Caco-2 (cell line): ENCODE data around the gene SCUBE1. TPM values are rescaled to one million over a fixed set of nuclear protein-coding genes. Genes with fewer than 3 reads are reported as not detected.

Experiments
- BruUV-seq: library from RNA; stranded (reverse); fragments of 400-500 nt; replicated peaks from 2 replicates; lab custom pipeline; 2021; lab: Mats Ljungman, UMichigan
- CTCF ChIA-PET: fragments of 300-600 bp; sonication (Branson Sonifier 250); formaldehyde crosslinking; loops from one replicate; lab custom pipeline; 2022; ENCODE audit warnings: antibody characterized with exemption; lab: Charles Lee
- POLR2A ChIA-PET: fragments of 300-600 bp; sonication (Branson Sonifier 250); formaldehyde crosslinking; loops from one replicate; lab custom pipeline; 2022; ENCODE audit warnings: antibody characterized with exemption; lab: Charles Lee
- DNase-seq, 2 experiments: peaks; one replicate each; pipeline versions ENCODE4 v3.0.0 to v3.0.0-alpha.2; 2020 to 2022
- H3K27me3 ChIP-seq: replicated peaks from 2 replicates; pipeline ENCODE4 v1.6.0; 2011; ENCODE audit warnings: low read length; ENCODE audit not compliant: control insufficient read depth, insufficient read depth
- H3K36me3 ChIP-seq: 2 replicates; pipeline ENCODE4 v1.5.1; 2011; ENCODE audit warnings: low read length; ENCODE audit not compliant: control insufficient read depth, insufficient read depth
- H3K4me1 ChIP-seq: fragments of 250-450 bp; sonication (Bioruptor Pico); 2 replicates; pipeline ENCODE4 v1.5.1; 2020; ENCODE audit warnings: mild to moderate bottlenecking
- H3K4me3 ChIP-seq: 2 replicates; pipeline ENCODE4 v1.5.1; 2011; ENCODE audit warnings: low read depth, mild to moderate bottlenecking, control low read depth, low read length
- H3K9me3 ChIP-seq: fragments of 250-450 bp; sonication (Bioruptor Pico); 2 replicates; pipeline ENCODE4 v1.5.1; 2020; ENCODE audit warnings: mild to moderate bottlenecking, moderate library complexity
- H3K27ac Mint-ChIP-seq: one replicate; pipeline ENCODE4 v1.8.0; 2022; ENCODE audit warnings: mixed read lengths; ENCODE audit not compliant: unreplicated experiment
- H3K27me3 Mint-ChIP-seq: one replicate; pipeline ENCODE4 v1.8.0; 2022; ENCODE audit warnings: mixed read lengths; ENCODE audit not compliant: insufficient read depth, unreplicated experiment
- H3K36me3 Mint-ChIP-seq: one replicate; pipeline ENCODE4 v1.8.0; 2022; ENCODE audit warnings: mild to moderate bottlenecking, mixed read lengths; ENCODE audit not compliant: insufficient read depth, unreplicated experiment
- H3K4me1 Mint-ChIP-seq: one replicate; pipeline ENCODE4 v1.8.0; 2022; ENCODE audit warnings: low read depth, mixed read lengths; ENCODE audit not compliant: unreplicated experiment
- H3K4me3 Mint-ChIP-seq: one replicate; pipeline ENCODE4 v1.8.0; 2022; ENCODE audit warnings: mild to moderate bottlenecking, moderate library complexity, mixed read lengths; ENCODE audit not compliant: unreplicated experiment
- H3K9me3 Mint-ChIP-seq: one replicate; pipeline ENCODE4 v1.8.0; 2022; ENCODE audit warnings: mixed read lengths; ENCODE audit not compliant: unreplicated experiment
- CTCF ChIP-seq, 2 experiments: fragments of 200-600 bp in 1 of 2; IDR thresholded peaks; 1 replicate in 1 of 2; 2 replicates in 1 of 2; pipeline versions ENCODE4 v1.5.1 to v1.8.0; 2011 to 2022; ENCODE audit warnings: antibody characterized with exemption in 1 of 2, control low read depth in 1 of 2, inconsistent platforms in 1 of 2, low read depth in 1 of 2, low read length in 1 of 2, mild to moderate bottlenecking in 1 of 2, moderate library complexity in 1 of 2; ENCODE audit not compliant: insufficient read depth in 1 of 2, severe bottlenecking in 1 of 2, unreplicated experiment in 1 of 2
- intact Hi-C: fragments of 100-400 bp; cut with micrococcal nuclease; formaldehyde crosslinking; loops from one replicate; pipeline ENCODE4 v1.10.0; 2022; ENCODE audit not compliant: unreplicated experiment
- total RNA-seq: library from RNA; stranded (reverse); gene quantifications from 2 replicates; pipeline ENCODE4 v1.2.3, GENCODE V29; 2022

Gene SCUBE1
- total RNA-seq, 1 experiment from 2014 or later: not detected

GRCh38 chr22:43179146-43179910 lies 163.8 kb downstream of the SCUBE1 start:
- ChIA-PET CTCF (no interaction called here), POLR2A (no interaction called here)
- no peak for DNase-seq
- Mint-ChIP-seq H3K4me3 (no peak overlapping the region), H3K36me3 (peaks cover 39% of the 10 kb centered on the region), H3K9me3 (no peaks in the 10 kb centered on the region), H3K4me1 (peaks cover 4% of the 10 kb centered on the region), H3K27me3 (no peaks in the 10 kb centered on the region), H3K27ac (no peak overlapping the region)
- peaks cover under 1% of the 10 kb centered on the region; the same call in 1 of the 2 replicates for H3K4me1 ChIP-seq
- H3K27me3 ChIP-seq: no peaks in the 10 kb centered on the region
- no peak overlapping the region for H3K4me3 ChIP-seq
- intact Hi-C loops: no loop called here
- no peaks in the 10 kb centered on the region for H3K9me3 ChIP-seq
- peaks cover 7% of the 10 kb centered on the region for H3K36me3 ChIP-seq
- TF ChIP-seq CTCF (IDR thresholded peaks at IDR 0.05; ENCODE audit: insufficient read depth in 1 of 2, low read depth in 1 of 2, low read length in 1 of 2, severe bottlenecking in 1 of 2, unreplicated experiment in 1 of 2): no peak
- BruUV-seq: no TSS peak

- ChIA-PET POLR2A (no interaction called here), CTCF (no interaction called here)
- Mint-ChIP-seq H3K4me1 (no peaks in the 10 kb centered on the region), H3K4me3 (no peak overlapping the region), H3K27ac (no peak overlapping the region), H3K9me3 (no peaks in the 10 kb centered on the region), H3K36me3 (peaks cover 47% of the 10 kb centered on the region), H3K27me3 (no peaks in the 10 kb centered on the region)
- H3K9me3 ChIP-seq: no peaks in the 10 kb centered on the region
- no peak overlapping the region for H3K4me3 ChIP-seq
- BruUV-seq: TSS peak; percentile 13
- TF ChIP-seq CTCF (IDR thresholded peaks at IDR 0.05; ENCODE audit: insufficient read depth in 1 of 2, low read depth in 1 of 2, low read length in 1 of 2, severe bottlenecking in 1 of 2, unreplicated experiment in 1 of 2): no peak
- DNase-seq: no peak
- H3K36me3 ChIP-seq: peaks cover 6% of the 10 kb centered on the region
- no peaks in the 10 kb centered on the region for H3K4me1 ChIP-seq
- H3K27me3 ChIP-seq: no peaks in the 10 kb centered on the region
- intact Hi-C loops: no loop called here
These were observed 165.7 kb downstream of the SCUBE1 start for GRCh38 chr22:43177479-43177878.

- Histone ChIP-seq H3K9me3 (no peaks in the 10 kb centered on the region), H3K36me3 (peaks cover 8% of the 10 kb centered on the region), H3K4me3 (no peak overlapping the region), H3K4me1 (no peaks in the 10 kb centered on the region), H3K27me3 (no peaks in the 10 kb centered on the region)
- intact Hi-C loops: no loop called here
- no peak overlapping the region for H3K4me3 Mint-ChIP-seq
- no peak for DNase-seq
- H3K27me3 Mint-ChIP-seq: no peaks in the 10 kb centered on the region
- CTCF ChIA-PET: no interaction called here
- no peaks in the 10 kb centered on the region for H3K4me1 Mint-ChIP-seq
- H3K36me3 Mint-ChIP-seq: peaks cover 45% of the 10 kb centered on the region
- no TSS peak for BruUV-seq
- H3K9me3 Mint-ChIP-seq: no peaks in the 10 kb centered on the region
- H3K27ac Mint-ChIP-seq: no peak overlapping the region
- no peak for TF ChIP-seq CTCF (IDR thresholded peaks at IDR 0.05; ENCODE audit: insufficient read depth in 1 of 2, low read depth in 1 of 2, low read length in 1 of 2, severe bottlenecking in 1 of 2, unreplicated experiment in 1 of 2)
- POLR2A ChIA-PET: no interaction called here
These were observed 167.1 kb downstream of the SCUBE1 start for GRCh38 chr22:43176090-43176489.
